GM11168 (cell line): ENCODE measurements around the gene RTN1.

ENCODE experiments used
- in situ Hi-C: fragments of 300-500 bp; cut with MboI; formaldehyde crosslinking; loops from one replicate; pipeline ENCODE4 v1.12.0; 2022; ENCODE audit warnings: low sequenced_read_pairs; ENCODE audit not compliant: unreplicated experiment

Gene RTN1

DNA sequence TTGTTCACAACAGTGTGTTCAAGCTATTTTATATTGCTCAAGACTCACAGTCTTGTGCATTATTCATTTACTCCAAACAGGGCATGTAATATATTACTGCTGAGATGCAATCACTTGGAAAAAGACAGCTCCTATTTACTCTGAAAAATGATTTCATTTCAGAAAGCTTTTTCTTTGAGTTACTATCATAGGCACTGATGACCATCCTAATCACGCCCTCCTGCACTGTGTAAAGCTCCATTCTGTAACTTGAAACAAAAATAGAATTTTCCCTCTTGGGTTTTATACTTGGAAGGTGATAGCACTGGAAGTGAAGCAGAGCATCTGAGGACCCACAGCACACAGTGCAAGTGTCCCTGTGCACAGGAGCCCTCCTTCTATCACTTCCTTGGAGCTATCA is 55.6 kb downstream of the RTN1 start:
- in situ Hi-C loops = no loop called here

DNA sequence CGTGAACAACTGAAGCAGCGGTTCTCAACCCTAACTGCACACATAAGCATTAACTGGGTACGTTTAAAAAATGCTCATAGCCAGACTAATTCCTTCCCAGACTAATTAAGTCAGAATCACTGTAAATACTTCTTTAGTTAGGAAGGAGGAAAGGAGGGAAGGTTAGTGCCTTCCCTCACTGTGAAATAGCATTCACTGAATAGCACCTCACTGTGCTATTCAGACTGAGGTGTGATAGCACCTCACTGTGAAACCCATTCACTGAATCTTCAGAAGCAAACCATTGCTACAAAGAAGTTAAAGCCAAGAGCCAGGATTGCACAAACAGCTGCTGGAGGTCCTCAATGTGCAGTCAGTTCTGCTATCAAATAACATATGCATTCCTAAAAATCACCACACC is 58.8 kb downstream of the RTN1 start:
- in situ Hi-C loops = no loop called here

- in situ Hi-C loops = no loop called here
Measured at GRCh38 chr14:59811073-59811472, 59.5 kb downstream of the RTN1 start.

GRCh38 chr14:59803052-59803540 is 67.5 kb downstream of the RTN1 start:
- in situ Hi-C loops = no loop called here

DNA sequence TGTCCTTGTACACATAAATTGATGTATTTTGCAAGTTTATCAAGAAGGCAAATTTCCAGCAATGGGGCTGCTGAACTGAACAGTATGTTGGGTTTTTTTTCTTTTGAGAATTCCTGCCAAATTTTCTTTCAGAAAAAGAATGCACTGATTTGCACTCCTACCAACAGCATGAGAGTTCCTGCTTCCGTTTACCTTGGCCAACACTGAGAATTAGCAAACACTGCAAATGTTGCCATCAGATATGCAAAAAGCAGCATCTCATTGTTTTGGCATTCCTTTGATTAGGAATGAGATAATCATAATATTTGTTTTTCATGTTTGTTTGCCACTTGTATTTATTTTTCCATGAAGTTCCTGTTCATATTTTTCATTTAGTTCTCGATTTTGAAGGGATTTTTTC is 82.4 kb downstream of the RTN1 start:
- in situ Hi-C loops = no loop called here

GRCh38 chr14:59787045-59787674 is 83.4 kb downstream of the RTN1 start:
- in situ Hi-C loops = no loop called here

DNA sequence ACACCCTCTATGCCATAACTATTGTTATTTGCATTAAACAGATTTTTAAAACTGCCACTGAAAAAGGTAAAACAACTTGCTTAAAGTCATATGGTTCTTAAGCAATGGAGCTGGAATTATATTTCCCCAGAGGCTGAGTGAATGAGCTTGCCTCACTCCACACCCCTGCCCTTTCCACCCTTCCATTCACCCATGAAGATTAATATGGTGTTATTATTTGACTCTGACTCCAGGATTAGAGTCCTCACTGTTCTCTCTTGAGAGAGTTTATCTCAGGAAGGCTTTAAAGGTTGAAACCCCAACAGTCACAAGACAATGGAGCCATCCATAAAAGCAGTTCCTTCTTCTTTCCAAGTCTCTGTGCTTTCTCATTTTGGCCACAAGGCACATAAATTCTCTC is 84.9 kb downstream of the RTN1 start:
- in situ Hi-C loops = no loop called here

DNA sequence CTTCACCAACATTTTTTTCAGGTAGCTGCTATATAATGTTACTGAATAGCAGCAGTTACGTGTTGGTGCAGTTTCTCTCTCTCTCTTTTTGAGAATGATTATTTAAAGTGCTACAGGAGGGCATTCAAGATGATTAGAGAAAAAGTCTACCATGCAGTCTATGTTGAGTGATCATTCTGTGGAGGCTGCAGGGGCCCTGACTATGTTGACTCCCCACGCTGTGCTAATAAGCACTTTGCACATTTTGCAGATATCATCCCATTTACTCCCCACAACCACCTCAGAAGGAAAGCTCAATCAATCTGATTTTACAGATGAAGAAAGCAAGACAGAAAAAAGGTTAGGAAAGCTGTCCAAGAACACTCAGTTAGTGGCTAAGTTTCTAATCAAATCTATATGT is 87.8 kb downstream of the RTN1 start:
- in situ Hi-C loops = no loop called here

DNA sequence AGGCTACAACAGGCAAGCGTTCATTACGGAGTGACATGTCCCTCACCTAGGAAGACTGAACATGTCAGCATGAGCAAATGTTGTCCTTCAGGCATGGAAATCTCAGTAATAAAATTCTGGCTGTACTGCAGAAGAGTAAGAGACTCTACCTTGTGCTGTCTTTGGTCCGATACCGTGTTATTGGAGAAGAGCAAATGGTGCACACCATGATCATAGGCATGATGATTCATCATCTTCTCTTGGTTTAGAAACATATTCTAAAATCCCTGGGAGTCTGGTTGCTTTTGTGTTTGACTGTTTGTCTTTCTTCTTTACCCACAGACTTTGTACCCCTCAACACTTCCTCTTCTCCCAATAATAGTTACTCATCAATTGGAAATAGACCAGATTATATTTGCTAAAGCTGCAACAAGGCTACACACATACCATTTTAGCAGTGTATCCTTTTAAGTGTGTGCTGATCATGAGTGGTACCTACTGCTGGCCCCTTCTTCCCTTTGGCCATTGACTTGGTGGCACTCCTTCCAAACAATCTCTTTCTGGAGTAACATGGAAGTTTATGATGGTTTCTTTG is 93.5 kb downstream of the RTN1 start:
- in situ Hi-C loops = no loop called here

- in situ Hi-C loops = no loop called here
Measured at GRCh38 chr14:59776468-59776867, 94.1 kb downstream of the RTN1 start.

- in situ Hi-C loops = no loop called here
Measured at GRCh38 chr14:59772233-59772632, 98.3 kb downstream of the RTN1 start.

DNA sequence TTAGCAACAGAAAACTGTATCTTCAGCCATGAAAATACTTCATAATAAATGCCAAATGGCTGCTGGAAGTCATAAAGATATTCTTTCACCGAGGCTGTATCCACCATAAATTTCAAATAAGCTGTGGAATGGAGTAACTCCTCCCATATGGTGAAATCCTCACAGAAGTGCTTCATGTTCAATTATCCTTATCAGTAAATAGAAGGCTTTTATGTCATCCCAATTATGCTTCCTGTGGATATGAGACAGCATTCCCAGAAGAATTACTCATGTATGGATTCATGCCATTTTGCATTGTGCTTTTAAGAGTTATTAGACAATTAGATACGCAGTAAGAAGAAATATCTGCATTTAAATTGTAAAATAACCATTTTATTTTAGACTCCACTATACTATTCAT is 99.0 kb downstream of the RTN1 start:
- in situ Hi-C loops = no loop called here

DNA sequence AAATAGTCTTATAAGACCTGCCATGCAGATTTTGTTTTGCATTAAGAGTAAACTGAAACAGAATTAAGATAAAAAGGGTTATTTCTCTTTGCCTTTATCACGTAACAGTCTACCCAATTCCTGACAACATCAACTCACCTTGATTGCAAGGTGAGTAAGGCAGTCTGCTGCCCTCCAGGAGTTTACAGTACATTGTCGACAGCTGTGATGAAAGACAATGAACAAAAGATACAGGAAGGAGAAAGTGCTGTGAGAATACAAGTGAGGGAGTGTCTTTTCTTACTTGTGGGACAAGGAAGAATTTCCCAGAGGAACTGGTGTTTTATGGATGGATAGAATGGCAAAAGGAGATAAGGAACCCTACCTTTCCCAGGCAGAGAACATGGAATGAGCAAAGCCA is 101.0 kb downstream of the RTN1 start:
- in situ Hi-C loops = no loop called here

- in situ Hi-C loops = no loop called here
Measured at GRCh38 chr14:59768855-59769375, 101.7 kb downstream of the RTN1 start.

- in situ Hi-C loops = no loop called here
Measured at GRCh38 chr14:59761851-59762250, 108.7 kb downstream of the RTN1 start.

DNA sequence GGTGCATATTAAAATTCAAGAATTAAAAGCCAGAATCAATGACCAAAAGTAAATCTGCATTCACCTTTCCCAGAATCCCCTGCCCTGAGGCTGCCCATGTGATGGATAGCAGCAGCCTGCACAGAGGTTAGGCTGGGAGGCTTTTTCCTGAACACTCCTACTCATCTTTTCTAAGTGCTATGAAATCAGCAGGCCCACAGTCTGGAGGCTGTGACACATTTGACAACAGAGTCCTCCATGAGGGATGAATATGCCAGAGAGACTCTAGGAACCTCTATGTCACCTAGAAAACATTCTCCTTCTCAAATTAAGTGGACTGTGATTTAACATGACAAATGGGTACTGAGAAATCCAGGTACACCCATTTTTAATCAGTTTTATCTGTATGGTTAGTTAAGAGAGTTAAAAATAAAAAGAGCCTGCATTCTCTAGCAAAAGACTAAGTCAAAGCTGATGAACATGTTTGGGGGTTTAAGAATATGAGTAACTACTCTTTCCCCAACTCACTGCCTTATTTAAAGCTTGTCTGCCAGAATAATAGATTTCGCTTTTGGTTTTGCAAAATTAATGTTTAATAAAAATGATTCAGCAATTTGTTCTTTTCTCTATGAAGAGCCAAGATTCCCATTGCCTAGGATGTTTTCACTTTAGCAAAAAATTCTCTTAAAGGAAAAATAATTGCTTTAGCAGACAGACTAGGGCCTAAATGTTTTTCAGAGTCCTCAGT is 115.0 kb downstream of the RTN1 start:
- in situ Hi-C loops = no loop called here

DNA sequence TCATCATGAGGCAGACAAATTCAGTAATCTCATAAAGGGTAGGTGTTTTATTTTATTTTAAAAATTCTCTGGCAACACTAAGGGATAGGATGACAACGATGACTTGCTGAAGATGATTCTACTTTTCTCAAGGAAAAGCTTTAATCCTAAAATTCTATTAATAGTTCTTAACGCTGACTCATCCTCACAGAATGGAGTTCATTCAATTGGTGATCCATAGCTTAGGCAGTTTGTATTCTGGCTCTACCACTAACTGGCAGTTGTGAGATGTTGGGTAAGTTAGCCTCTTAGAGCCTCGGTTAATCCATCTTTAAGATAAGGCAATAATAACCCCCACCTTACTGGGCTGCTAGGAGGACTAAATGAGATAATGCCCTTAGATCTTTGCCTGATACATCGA is 116.3 kb downstream of the RTN1 start:
- in situ Hi-C loops = no loop called here

GRCh38 chr14:59753512-59753911 is 117.1 kb downstream of the RTN1 start:
- in situ Hi-C loops = no loop called here

- in situ Hi-C loops = no loop called here
Measured at GRCh38 chr14:59751578-59751977, 119.0 kb downstream of the RTN1 start.

DNA sequence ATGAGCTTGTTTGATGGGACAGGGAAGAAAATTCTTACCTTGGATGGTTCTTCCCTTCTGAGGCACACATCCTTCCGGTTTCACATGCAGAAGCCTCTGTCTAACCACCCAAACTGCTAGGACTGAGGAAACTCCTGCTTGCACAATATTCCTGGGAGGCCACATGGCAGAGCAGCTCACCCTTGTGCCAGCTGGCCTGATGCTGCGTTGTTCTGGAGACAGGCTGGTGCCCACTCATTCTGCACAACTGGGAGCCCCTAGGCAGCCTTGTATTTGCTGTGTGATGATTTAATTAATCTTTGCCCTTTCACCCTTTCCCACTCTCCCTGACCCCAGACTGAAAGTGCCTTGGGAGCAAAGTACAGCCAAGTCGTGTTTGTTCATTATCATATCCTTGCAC is 130.8 kb downstream of the RTN1 start:
- in situ Hi-C loops = no loop called here

- in situ Hi-C loops = no loop called here
Measured at GRCh38 chr14:59728304-59728703, 142.3 kb downstream of the RTN1 start.
